ENCODE measurements around the gene KCNN1.
"Not testable (repeated sequence)": the region's sequence is repeated elsewhere in the genome, so short reads cannot be mapped to it uniquely, and the experiment has no call there.

Gene KCNN1

GRCh38 chr19:18001777-18002345 lies 35.0 kb downstream of the KCNN1 start:
- H3K18ac ChIP-seq (ENCODE audit: low read length): no peak overlapping the region
- no peak overlapping the region for H3K4me2 ChIP-seq (ENCODE audit: insufficient read depth, low read length, poor library complexity, severe bottlenecking)
- no peak overlapping the region for H2BK15ac ChIP-seq (ENCODE audit: low read length)
- no peak overlapping the region for H2BK5ac ChIP-seq (ENCODE audit: low read length)
- H3K14ac ChIP-seq (ENCODE audit: low read length): no peak overlapping the region
- H3K4me3 ChIP-seq (ENCODE audit: low read length in 2 of 2): peak overlapping the region in 1 of 2 donors; percentile 45
- no CpG with 5 or more reads among the region's 15 CpGs for WGBS, 2 donors (ENCODE audit: extremely low coverage in 2 of 2, insufficient read length in 2 of 2, insufficient replicate concordance in 1 of 2)
- H3K9ac ChIP-seq (ENCODE audit: low read depth, low read length, poor library complexity): no peak overlapping the region
- H2BK12ac ChIP-seq (ENCODE audit: low read length): peak overlapping the region; percentile 60
- H3K27ac ChIP-seq (replicated peaks; ENCODE audit: low read length): no peak overlapping the region
- DNase-seq (ENCODE audit: low spot score): no peak
- peaks cover 11 to 31% (median 26%) of the 10 kb centered on the region in 3 experiments for H3K27me3 ChIP-seq (ENCODE audit: control insufficient read depth in 3 of 3, insufficient read depth in 3 of 3, low read depth in 1 of 3, low read length in 3 of 3)
- peak overlapping the region; percentile 53 for H2AK5ac ChIP-seq (ENCODE audit: low read depth, low read length)
- peak overlapping the region; percentile 93 for H2AFZ ChIP-seq (ENCODE audit: low read length)
- H3K4me1 ChIP-seq (ENCODE audit: control insufficient read depth in 2 of 2, insufficient read depth in 1 of 2, low read depth in 1 of 2, low read length in 2 of 2): no peaks in the 10 kb centered on the region
- no peak overlapping the region for H4K91ac ChIP-seq (ENCODE audit: low read depth, low read length, poor library complexity)
- no peak overlapping the region for H2BK120ac ChIP-seq (ENCODE audit: low read depth, low read length)
- H3K23ac ChIP-seq (ENCODE audit: low read depth, low read length, poor library complexity): no peak overlapping the region
- H3K4ac ChIP-seq (ENCODE audit: low read length): no peak overlapping the region
- H3K9me3 ChIP-seq (replicated peaks in 1 of 2; ENCODE audit: control insufficient read depth in 2 of 2, insufficient read depth in 1 of 2, low read depth in 1 of 2, low read length in 2 of 2): no peaks in the 10 kb centered on the region
- no peak overlapping the region for H4K8ac ChIP-seq (ENCODE audit: low read depth, low read length)
- no peaks in the 10 kb centered on the region for H3K36me3 ChIP-seq (replicated peaks in 1 of 2; ENCODE audit: control insufficient read depth in 2 of 2, insufficient read depth in 2 of 2, low read length in 2 of 2)
- H3K79me1 ChIP-seq (ENCODE audit: low read depth, low read length): no peaks in the 10 kb centered on the region

- Histone ChIP-seq H2BK15ac (ENCODE audit: low read length) (no peak overlapping the region), H3K4me1 (ENCODE audit: control insufficient read depth in 2 of 2, insufficient read depth in 1 of 2, low read depth in 1 of 2, low read length in 2 of 2) (peaks cover 3 to 4% of the 10 kb centered on the region in 2 donors), H3K18ac (ENCODE audit: low read length) (no peak overlapping the region), H3K14ac (ENCODE audit: low read length) (no peak overlapping the region), H3K4me2 (ENCODE audit: insufficient read depth, low read length, poor library complexity, severe bottlenecking) (no peak overlapping the region), H2BK120ac (ENCODE audit: low read depth, low read length) (no peak overlapping the region), H2AFZ (ENCODE audit: low read length) (no peak overlapping the region), H3K9ac (ENCODE audit: low read depth, low read length, poor library complexity) (no peak overlapping the region), H3K4me3 (ENCODE audit: low read length in 2 of 2) (no peak overlapping the region), H3K27ac (replicated peaks; ENCODE audit: low read length) (no peak overlapping the region), H3K36me3 (replicated peaks in 1 of 2; ENCODE audit: control insufficient read depth in 2 of 2, insufficient read depth in 2 of 2, low read length in 2 of 2) (no peaks in the 10 kb centered on the region), H2AK5ac (ENCODE audit: low read depth, low read length) (peak overlapping the region; percentile 53), H3K9me3 (replicated peaks in 1 of 2; ENCODE audit: control insufficient read depth in 2 of 2, insufficient read depth in 1 of 2, low read depth in 1 of 2, low read length in 2 of 2) (no peaks in the 10 kb centered on the region), H3K4ac (ENCODE audit: low read length) (no peak overlapping the region), H3K23ac (ENCODE audit: low read depth, low read length, poor library complexity) (no peak overlapping the region), H4K91ac (ENCODE audit: low read depth, low read length, poor library complexity) (no peak overlapping the region), H3K27me3 (ENCODE audit: control insufficient read depth in 3 of 3, insufficient read depth in 3 of 3, low read depth in 1 of 3, low read length in 3 of 3) (peaks cover 11 to 32% (median 26%) of the 10 kb centered on the region in 3 experiments), H3K79me1 (ENCODE audit: low read depth, low read length) (no peaks in the 10 kb centered on the region), H4K8ac (ENCODE audit: low read depth, low read length) (no peak overlapping the region), H2BK5ac (ENCODE audit: low read length) (no peak overlapping the region), H2BK12ac (ENCODE audit: low read length) (no peak overlapping the region)
- WGBS, 2 donors (ENCODE audit: extremely low coverage in 2 of 2, insufficient read length in 2 of 2, insufficient replicate concordance in 1 of 2): no CpG with 5 or more reads among the region's 27 CpGs
- DNase-seq (ENCODE audit: low spot score): no peak
Observed at GRCh38 chr19:18002347-18002850, 35.5 kb downstream of the KCNN1 start.

GRCh38 chr19:18005750-18006149 lies 38.8 kb downstream of the KCNN1 start:
- H2BK12ac ChIP-seq (ENCODE audit: low read length); H3K79me1 ChIP-seq (ENCODE audit: low read depth, low read length); H2BK120ac ChIP-seq (ENCODE audit: low read depth, low read length); H3K18ac ChIP-seq (ENCODE audit: low read length); H2AK5ac ChIP-seq (ENCODE audit: low read depth, low read length); H3K23ac ChIP-seq (ENCODE audit: low read depth, low read length, poor library complexity); H2BK5ac ChIP-seq (ENCODE audit: low read length); H3K27ac ChIP-seq (replicated peaks; ENCODE audit: low read length); H3K4me2 ChIP-seq (ENCODE audit: insufficient read depth, low read length, poor library complexity, severe bottlenecking); H3K36me3 ChIP-seq (replicated peaks in 1 of 2; ENCODE audit: control insufficient read depth in 2 of 2, insufficient read depth in 2 of 2, low read length in 2 of 2); DNase-seq (ENCODE audit: low spot score); H3K4me3 ChIP-seq (ENCODE audit: low read length in 2 of 2); H2BK15ac ChIP-seq (ENCODE audit: low read length); H4K91ac ChIP-seq (ENCODE audit: low read depth, low read length, poor library complexity); H3K14ac ChIP-seq (ENCODE audit: low read length); H2AFZ ChIP-seq (ENCODE audit: low read length); H3K9ac ChIP-seq (ENCODE audit: low read depth, low read length, poor library complexity); H4K8ac ChIP-seq (ENCODE audit: low read depth, low read length); H3K9me3 ChIP-seq (replicated peaks in 1 of 2; ENCODE audit: control insufficient read depth in 2 of 2, insufficient read depth in 1 of 2, low read depth in 1 of 2, low read length in 2 of 2); H3K4ac ChIP-seq (ENCODE audit: low read length): not testable (repeated sequence)
- H3K27me3 ChIP-seq (ENCODE audit: control insufficient read depth in 3 of 3, insufficient read depth in 3 of 3, low read depth in 1 of 3, low read length in 3 of 3): peaks cover 11 to 25% (median 17%) of the 10 kb centered on the region in 3 experiments
- peaks cover 8 to 10% of the 10 kb centered on the region in 2 donors for H3K4me1 ChIP-seq (ENCODE audit: control insufficient read depth in 2 of 2, insufficient read depth in 1 of 2, low read depth in 1 of 2, low read length in 2 of 2)
- no CpG with 5 or more reads among the region's 35 CpGs for WGBS, 2 donors (ENCODE audit: extremely low coverage in 2 of 2, insufficient read length in 2 of 2, insufficient replicate concordance in 1 of 2)

- Histone ChIP-seq H3K14ac (ENCODE audit: low read length) (no peak overlapping the region), H3K79me1 (ENCODE audit: low read depth, low read length) (no peaks in the 10 kb centered on the region), H3K18ac (ENCODE audit: low read length) (peak overlapping the region; percentile 37), H3K4me1 (ENCODE audit: control insufficient read depth in 2 of 2, insufficient read depth in 1 of 2, low read depth in 1 of 2, low read length in 2 of 2) (peaks cover 8 to 10% of the 10 kb centered on the region in 2 donors), H2BK120ac (ENCODE audit: low read depth, low read length) (no peak overlapping the region), H2BK12ac (ENCODE audit: low read length) (no peak overlapping the region), H3K27ac (replicated peaks; ENCODE audit: low read length) (no peak overlapping the region), H3K9me3 (replicated peaks in 1 of 2; ENCODE audit: control insufficient read depth in 2 of 2, insufficient read depth in 1 of 2, low read depth in 1 of 2, low read length in 2 of 2) (no peaks in the 10 kb centered on the region), H3K4me2 (ENCODE audit: insufficient read depth, low read length, poor library complexity, severe bottlenecking) (peak overlapping the region; percentile 90), H4K91ac (ENCODE audit: low read depth, low read length, poor library complexity) (no peak overlapping the region), H3K23ac (ENCODE audit: low read depth, low read length, poor library complexity) (no peak overlapping the region), H3K27me3 (ENCODE audit: control insufficient read depth in 3 of 3, insufficient read depth in 3 of 3, low read depth in 1 of 3, low read length in 3 of 3) (peaks cover 0 to 10% (median 3%) of the 10 kb centered on the region in 3 experiments), H4K8ac (ENCODE audit: low read depth, low read length) (no peak overlapping the region), H3K9ac (ENCODE audit: low read depth, low read length, poor library complexity) (peak overlapping the region; percentile 78), H2BK5ac (ENCODE audit: low read length) (no peak overlapping the region), H3K4ac (ENCODE audit: low read length) (no peak overlapping the region), H3K36me3 (replicated peaks in 1 of 2; ENCODE audit: control insufficient read depth in 2 of 2, insufficient read depth in 2 of 2, low read length in 2 of 2) (no peaks in the 10 kb centered on the region), H2AFZ (ENCODE audit: low read length) (peak overlapping the region; percentile 88), H2AK5ac (ENCODE audit: low read depth, low read length) (no peak overlapping the region), H3K4me3 (ENCODE audit: low read length in 2 of 2) (peak overlapping the region; percentile 28 to 76), H2BK15ac (ENCODE audit: low read length) (no peak overlapping the region)
- DNase-seq (ENCODE audit: low spot score): peak; percentile 78
- no CpG with 5 or more reads among the region's 46 CpGs for WGBS, 2 donors (ENCODE audit: extremely low coverage in 2 of 2, insufficient read length in 2 of 2, insufficient replicate concordance in 1 of 2)
Observed at GRCh38 chr19:18007044-18007916, 40.4 kb downstream of the KCNN1 start.
